GM20431 (cell line): ENCODE data around the gene EXOSC3.
"Not testable (repeated sequence)": the region's sequence is repeated elsewhere in the genome, so short reads cannot be mapped to it uniquely, and the experiment has no call there.

Source experiments
- in situ Hi-C: fragments of 300-500 bp; cut with MseI, MboI; formaldehyde crosslinking; loops from one replicate; pipeline ENCODE4 v1.15.0; 2020; ENCODE audit warnings: low sequenced_read_pairs; ENCODE audit not compliant: unreplicated experiment

The EXOSC3 gene

DNA sequence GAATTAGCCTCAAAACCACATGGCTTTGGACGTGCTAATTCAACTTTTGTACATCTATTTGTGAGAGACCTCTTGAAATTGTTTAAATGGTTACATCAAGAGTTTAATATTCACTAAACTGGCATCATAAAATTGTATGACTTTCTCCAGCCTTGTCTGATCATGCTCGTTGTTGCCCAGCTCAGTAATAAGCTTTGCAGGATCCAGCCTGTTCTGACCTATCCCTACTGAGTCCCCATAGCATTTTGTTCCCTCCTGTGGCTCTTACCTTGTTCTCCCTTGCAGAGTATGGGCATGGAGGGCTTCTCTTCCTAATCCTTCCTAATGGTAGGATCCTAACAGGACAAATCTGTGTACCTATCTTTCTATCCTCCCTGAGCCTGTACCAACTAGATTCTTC lies 6.3 kb downstream of the EXOSC3 start:
- in situ Hi-C loops: no loop called here

DNA sequence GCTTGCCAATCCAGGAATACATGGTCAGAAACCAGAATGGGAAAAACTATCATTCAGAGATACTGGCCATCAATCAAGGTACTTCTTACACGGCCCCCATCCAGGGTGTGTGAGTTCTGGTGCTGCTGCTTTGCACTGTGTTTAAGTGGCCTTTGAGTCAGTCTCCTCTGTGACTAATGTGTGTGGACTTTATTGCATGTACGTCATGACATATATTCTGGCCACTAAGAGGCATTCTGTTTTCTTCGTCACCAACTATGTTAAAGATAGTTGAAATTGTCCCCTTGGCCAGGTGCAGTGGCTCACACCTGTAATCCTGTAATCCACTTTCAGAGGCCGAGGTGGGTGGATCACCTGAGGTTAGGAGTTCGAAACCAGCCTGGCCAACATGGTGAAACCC lies 8.5 kb downstream of the EXOSC3 start:
- in situ Hi-C loops: no loop called here

DNA sequence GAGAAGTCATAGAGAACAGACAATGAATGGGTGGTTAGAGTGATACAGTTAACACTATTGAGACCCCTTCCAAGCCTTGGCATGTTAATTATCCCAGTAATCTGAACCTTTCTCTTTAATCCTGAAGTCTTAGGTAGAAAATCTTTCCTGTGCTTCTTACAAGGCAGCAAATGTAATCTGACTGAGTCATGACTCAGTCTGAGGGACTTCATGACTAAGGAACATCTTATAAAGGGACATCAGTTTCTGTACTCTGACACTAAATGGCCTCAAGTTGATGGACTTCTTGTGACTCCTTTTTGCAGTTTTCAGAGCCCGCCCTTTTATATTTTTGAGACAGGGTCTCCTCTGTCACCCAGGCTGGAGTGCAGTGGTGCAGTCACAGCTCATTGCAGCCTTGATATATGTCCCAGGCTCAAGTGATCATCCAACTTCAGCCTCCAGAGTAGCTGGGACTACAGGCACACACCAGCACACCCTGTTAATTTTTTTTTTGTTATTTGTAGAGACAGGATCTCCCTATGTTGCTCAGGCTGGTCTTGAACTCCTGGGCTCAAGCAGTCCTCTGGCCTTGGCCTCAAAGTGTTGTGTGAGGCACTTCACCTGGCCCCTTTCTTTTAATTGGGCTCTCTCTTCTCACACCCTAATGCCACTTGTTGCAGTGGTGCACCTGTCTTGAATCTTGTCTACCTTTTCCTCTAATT lies 9.5 kb downstream of the EXOSC3 start:
- in situ Hi-C loops: no loop called here

DNA sequence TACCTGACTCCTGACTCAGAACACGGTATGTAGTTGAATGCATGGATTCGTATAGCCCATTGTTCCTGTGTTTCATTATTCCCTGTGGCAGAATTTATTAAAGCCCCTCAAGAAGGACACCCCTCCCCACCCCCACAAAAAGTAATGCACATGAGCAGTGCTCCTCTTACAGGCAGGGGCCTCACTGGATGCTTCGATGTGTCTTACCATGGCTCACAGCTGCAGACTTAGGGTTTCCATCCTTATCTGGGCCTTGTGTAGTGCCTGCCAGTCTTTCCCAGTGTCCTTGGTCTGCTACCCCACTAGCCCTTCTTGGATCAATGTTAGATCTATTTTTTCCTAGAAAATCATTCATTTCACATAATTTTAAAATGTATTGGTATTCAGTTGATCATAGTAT lies 14.9 kb downstream of the EXOSC3 start:
- in situ Hi-C loops: no loop called here

DNA sequence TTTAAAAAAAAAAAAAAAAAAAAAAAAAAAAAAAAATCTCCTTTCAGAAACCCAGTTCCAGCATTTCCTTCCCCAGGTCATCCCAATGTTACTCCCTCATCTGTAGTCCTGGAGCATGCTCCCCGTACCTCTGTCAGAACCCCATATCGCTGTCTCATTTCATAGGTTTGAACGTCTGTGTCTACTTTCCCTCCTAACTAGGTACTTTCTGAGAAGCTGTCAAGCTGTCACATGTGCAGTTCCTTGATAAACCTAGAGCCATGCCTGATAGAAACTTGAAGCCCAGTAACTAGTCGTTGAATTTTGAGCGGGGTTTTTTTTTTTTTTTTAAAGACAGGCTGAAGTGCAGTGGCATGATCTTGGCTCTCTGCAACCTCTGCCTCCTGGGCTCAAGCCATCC lies 15.6 kb downstream of the EXOSC3 start:
- in situ Hi-C loops: no loop called here

DNA sequence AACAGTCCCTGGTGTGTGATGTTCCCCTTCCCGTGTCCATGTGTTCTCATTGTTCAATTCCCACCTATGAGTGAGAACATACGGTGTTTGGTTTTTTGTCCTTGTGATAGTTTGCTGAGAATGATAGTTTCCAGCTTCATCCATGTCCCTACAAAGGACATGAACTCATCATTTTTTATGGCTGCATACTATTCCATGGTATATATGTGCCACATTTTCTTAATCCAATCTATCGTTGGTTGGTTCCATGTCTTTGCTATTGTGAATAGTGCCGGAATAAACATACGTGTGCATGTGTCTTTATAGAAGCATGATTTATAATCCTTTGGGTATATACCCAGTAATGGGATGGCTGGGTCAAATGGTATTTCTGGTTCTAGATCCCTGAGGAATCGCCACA lies 19.6 kb downstream of the EXOSC3 start:
- in situ Hi-C loops: not testable (repeated sequence)

DNA sequence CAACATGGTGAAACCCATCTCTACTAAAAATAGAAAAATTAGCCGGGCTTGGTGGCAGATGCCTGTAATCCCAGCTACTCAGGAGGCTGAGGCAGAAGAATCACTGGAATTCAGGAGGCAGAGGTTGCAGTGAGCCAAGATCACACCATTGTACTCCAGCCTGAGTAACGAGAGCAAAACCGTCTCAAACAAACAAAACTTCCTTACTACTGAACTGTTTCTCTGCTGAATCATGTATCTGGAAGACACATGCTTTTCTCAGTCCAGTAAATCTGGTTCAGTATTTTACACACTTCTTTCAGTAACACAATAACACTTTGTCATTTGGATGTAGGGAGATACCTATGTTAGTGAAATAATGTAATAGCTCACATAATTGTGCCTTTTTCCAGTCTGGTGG lies 23.4 kb downstream of the EXOSC3 start:
- in situ Hi-C loops: no loop called here

DNA sequence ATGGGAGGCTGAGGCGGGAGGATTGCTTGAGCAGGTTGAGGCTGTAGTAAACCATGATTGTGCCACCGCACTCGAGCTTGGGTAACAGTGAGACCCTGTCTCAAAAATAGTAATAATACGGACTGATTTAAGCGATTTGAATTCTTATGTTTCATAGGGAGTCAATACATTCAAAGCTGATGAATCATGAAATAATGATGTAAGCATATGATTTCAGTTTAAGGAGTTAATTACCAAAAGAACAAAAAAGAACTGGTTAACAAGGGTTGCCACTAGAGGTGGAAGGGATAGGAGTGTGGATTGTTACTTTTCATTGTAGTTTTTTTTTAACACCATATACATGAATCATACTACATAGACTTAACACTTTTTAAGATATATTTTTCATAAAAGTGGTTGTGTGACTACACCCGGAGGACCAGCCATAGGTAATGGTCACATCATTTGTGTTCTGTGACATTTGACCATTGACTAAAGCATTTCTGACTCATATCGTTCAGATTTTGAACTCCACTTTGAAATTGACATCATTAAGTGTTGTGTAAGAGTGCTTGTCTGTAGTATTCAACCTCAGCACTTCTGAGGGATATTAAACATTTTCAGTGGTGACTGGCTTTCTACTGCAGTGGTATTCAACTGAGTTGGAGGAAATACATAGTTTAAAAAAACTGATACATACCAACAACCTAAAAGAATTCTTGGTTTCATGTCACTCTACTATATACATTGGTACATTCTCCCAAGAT lies 24.3 kb downstream of the EXOSC3 start:
- in situ Hi-C loops: no loop called here

DNA sequence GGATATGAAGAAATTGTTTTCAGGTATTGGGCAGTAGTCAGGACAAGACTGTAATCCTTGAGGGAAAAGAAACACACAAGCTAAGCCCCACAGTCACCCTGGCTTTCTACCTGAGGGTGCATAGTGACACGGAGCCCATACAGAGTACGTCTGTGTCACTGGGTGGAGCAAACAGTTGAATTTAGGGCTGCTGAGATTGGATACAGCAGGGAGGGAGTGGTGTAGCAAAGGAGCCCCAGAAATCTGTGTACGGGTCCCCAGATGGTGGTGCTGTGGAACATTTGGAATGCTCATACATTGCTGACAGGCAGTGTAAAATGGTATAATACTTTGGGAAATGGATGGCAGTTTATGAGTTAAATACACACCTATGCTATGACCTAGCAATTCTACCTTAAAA lies 26.1 kb downstream of the EXOSC3 start:
- in situ Hi-C loops: no loop called here

DNA sequence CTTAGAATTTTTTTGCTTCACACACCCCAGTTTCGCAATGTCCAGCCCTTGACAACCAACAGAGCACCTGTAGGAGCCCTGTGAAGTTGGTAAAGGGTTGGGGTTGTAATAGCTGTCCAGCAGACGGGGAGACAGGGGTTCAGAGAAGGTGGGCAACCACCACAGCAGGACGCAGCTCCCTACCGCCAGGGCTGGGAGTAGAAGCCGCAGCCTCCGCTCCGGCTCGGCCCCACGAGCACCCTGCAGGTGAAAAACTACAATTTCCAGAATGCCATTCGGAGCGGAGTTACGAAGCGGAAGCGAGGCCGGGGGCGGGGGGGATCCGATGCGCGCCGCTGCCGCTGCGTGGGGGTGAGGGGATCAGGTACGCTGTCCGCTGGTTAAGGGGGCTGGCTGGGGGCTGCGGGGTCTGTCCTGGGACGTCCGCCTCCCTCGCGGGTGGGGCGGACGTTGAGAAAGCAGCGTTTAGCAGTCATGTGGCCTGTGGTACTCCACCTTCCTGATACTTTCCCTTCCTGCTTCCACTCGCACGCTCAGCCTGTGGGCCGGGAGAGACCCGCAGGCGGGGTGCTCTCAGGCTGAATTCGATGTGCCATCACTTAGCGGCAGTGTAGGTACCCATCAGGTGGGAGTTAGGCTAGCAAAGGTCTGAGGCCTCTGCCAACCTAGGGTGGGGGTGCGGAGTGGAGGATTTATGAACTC lies 31.2 kb downstream of the EXOSC3 start, which contains the start of gene TRMT10B:
Gene TRMT10B (plus strand): TSS at position 317 of the 702 bp plus-strand sequence. CDS start 8,127 bp downstream, outside the sequence.
- in situ Hi-C loops: no loop called here

DNA sequence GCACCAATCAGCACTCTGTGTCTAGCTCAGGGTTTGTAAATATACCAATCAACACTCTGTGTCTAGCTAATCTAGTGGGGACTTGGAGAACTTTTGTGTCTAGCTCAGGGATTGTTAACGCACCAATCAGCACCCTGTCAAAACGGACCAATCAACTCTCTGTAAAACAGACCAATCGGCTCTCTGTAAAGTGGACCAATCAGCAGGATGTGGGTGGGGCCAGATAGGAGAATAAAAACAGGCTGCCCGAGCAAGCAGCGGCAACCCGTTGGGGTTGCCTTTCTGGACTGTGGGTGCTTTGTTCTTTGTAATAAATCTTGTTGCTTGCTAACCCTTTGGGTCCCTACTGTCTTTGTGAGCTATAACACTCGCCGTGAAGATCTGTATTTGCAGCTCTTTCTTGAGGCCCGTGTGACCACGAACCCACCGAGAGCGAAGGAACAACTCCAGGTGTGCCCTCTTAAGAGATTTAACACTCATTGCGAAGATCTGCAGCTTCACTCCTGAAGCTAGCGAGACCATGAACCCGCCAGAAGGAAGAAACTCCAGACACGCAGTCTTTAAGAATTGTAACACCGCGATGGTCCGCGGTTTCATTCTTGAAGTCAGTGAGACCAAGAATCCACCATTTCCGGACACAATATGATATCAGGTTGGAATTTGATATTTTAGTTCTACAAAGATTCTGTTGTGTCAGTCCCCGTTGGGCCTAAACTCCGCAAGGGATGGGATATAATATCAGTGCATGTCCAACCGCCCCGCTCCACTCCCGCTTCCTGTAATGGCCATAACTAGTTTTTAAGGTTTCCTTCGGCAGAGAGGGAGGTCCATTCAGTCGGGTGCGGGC lies 32.0 kb downstream of the EXOSC3 start:
- in situ Hi-C loops: no loop called here

DNA sequence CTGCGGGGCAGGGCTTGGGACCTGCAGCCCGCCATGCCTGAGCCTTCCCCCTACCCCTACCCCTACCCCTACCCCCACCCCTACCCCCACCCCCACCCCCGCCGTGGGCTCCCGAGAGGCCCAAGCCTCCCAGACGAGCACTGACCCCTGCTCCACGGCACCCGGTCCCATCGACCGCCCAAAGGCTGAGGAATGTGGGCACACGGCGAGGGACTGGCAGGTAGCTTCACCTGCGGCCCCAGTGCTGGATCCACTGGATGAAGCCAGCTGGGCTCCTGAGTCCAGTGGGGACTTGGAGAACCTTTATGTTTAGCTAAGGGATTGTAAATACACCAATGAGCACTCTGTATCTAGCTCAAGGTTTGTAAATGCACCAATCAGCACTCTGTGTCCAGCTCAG lies 32.8 kb downstream of the EXOSC3 start:
- in situ Hi-C loops: not testable (repeated sequence)

DNA sequence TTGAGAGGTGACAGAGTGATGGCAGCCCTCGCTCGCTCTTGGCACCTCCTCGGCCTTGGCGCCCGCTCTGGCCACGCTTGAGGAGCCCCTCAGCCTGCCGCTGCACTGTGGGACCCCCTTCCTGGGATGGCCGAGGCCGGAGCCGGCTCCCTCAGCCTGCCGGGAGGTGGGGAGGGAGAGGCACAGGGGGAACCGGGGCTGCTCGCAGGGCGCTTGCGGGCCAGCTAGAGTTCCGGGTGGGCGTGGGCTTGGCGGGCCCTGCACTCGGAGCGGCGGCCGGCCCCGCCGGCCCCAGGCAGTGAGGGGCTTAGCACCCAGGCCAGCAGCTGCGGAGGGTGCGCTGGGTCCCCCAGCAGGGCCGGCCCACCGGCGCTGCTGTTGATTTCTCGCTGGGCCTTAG lies 33.2 kb downstream of the EXOSC3 start:
- in situ Hi-C loops: not testable (repeated sequence)

DNA sequence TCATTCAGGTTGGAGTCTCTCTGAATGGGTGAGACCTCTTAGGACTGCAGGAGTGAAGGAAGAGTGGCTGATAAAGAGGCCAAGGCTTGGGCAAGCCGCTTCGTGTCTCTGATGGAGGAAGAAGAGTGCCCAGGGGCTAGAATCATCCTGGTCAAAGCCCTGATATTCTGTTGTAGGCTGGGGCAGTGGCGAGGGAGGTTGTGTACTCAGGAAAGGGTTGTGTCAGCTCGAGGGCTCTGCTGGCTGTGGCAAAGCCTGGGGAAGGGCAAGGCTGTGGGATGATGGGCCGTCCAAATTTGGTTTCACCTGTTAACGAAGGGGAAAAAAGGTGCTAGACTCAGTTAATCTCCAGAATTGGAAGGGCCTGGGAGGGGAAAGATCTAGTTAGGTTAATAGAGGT lies 33.7 kb downstream of the EXOSC3 start:
- in situ Hi-C loops: no loop called here

DNA sequence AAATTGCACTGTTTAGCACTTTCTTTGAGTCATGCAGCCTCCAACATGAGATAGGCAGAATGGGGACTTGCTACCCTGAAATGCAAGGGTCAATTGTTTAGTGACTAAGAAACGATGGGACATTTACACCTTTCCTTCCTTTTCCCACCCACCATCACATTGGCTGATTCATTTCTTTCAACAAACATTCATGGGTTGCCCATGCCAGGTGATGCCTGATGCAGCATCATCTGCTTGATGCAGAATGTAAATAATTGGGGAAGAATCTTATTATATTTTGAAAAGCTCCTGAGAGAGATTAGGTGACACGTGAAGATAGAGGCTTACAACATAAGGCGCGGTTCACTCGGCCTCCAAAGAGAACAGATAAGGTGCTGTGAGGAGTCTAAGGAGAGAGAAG lies 35.7 kb downstream of the EXOSC3 start:
- in situ Hi-C loops: no loop called here

DNA sequence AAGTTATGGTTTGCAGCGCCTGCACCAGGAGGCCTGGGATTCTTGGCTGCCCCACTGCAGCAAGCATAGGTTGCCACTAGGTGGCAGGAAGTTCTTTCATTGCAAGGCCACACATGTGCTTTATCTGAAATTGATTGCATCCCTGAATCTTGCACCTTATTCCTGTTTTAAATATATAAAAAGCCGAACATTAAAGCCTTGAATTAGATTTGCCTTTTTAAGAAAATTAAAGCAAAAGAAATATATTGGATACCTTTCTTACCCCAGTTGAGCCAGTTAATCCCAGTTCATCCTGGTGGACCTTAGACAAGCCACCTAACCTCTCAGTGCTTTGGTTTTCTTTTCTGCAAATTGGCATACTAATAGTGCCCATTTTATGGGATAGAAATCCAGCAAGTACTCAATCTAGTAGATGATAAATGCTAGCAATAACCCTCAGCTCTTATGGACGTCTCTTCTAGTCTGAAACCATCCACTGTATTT lies 37.6 kb downstream of the EXOSC3 start:
- in situ Hi-C loops: no loop called here

DNA sequence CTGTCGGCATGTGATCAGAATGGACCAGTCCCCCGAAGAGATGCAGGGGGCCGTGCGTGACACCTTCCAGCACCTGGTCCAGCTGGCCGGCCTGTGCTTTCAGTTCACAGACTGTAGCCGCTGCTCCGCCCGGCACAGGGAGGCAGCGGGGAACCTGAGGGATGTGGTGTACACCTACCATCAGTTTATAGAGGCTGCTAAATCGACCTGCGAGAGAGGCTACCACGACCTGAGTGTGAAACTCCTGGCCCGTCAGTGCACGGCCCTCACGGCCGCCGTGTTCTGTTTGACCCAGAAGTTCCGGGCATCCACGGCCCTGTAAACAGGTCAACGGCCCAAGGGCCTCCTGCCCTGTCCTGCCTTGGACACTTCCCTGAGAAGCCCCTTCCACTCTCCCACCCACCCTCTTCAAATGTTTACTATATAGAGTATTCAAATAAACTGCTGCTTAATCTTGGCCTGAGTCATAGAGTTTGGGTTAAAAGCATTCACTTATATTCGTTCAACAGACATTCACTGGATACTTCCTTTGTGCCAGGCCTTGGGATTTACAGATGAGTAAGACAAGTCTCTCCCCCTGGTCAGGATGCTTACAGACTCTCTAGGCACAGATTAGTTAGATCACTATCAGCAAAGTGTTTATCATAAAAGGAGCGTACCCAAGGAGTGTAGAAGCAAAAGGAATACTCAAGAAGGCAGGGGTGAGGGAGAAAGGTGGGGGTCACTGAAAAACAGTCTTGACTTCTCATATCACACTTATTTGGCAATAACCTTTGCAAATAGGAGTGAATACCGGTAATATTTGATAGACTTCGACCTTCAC lies 38.2 kb downstream of the EXOSC3 start:
- in situ Hi-C loops: no loop called here

DNA sequence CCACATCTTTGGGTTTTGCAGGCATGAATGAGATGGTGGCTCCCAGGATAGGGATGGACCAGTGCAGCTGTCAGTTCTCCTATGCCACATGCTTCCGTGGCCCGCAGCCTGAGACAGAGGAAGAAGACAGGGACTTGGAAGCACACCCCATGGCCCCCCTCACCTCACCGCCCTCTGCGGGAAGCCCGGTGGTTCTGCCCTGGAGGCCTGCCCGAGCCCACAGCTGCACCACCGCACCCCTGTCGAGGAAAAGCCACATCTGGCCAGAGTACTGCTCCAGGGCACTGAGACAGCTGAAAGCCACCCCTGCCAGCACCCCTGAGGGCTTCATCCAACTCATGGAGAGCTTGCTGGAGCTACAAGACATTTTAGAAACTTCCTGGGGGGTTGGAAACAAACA lies 38.9 kb downstream of the EXOSC3 start:
- in situ Hi-C loops: no loop called here

DNA sequence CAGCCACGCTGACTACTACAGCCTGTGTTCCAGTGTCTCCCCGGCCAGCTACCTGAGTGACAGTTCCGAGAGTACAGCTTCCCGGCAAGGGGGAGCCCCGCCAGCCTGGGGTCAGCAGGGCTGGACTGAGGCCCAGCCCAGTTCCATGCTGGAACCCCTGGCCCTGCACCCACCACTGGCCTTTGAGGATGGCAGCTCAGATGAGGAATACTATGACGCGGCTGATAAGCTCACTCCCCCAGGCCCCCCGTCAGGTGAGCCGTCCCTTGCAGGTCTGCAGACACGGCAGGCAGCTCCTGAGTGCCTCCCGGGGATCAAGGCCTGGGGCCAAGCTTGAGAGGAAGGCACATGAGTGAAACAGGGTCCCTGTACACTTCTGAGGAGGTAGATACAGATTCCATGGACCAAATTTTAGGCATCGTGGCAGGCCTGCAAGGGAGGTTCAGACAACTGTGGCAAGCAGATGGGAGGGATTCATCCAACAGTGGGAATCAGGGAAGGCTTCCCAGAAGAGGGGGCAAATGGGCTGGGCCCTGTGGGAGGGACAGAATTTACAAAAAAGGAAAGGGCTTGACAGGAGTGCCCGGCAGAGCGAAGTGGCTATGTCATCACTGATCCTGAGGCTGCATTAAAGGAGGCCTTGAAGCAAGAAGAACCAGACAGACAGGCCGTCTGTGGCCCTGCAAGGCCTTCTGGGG lies 44.1 kb downstream of the EXOSC3 start:
- in situ Hi-C loops: no loop called here
